ENCODE data around the gene FARP1. TPM values are rescaled to one million over a fixed set of nuclear protein-coding genes. Genes with fewer than 3 reads are reported as not detected.

Gene FARP1
- total RNA-seq, 1 donor from 2014 or later = 110 TPM

- ATAC-seq = peak in 1 of 2 donors; percentile 17
These were observed 171.0 kb downstream of the FARP1 start for GRCh38 chr13:98313922-98314292.

GRCh38 chr13:98315466-98315865 lies 172.6 kb downstream of the FARP1 start:
- Histone ChIP-seq H3K4me1 (peaks cover 23% of the 10 kb centered on the region), H3K4me3 (no peak overlapping the region), H3K27me3 (ENCODE audit: low read depth) (no peaks in the 10 kb centered on the region), H3K9me3 (no peaks in the 10 kb centered on the region), H3K36me3 (no peaks in the 10 kb centered on the region), H3K27ac (no peak overlapping the region)
- no peak for DNase-seq
- TF ChIP-seq CTCF (IDR thresholded peaks at IDR 0.05) = no peak
- no peak for ATAC-seq
- intact Hi-C loops (cut with DNase I) = no loop called here

More at GRCh38 chr13:98313922-98314292, 171.0 kb downstream of the FARP1 start:
- Histone ChIP-seq H3K36me3 (no peaks in the 10 kb centered on the region), H3K27me3 (ENCODE audit: low read depth) (no peaks in the 10 kb centered on the region), H3K4me1 (peaks cover 28% of the 10 kb centered on the region), H3K27ac (no peak overlapping the region), H3K9me3 (no peaks in the 10 kb centered on the region), H3K4me3 (no peak overlapping the region)
- intact Hi-C loops (cut with DNase I) = no loop called here
- no peak for TF ChIP-seq CTCF (IDR thresholded peaks at IDR 0.05)
- DNase-seq = no peak

- Histone ChIP-seq H3K4me1 (peaks cover 19% of the 10 kb centered on the region), H3K27ac (no peak overlapping the region)
- TF ChIP-seq CTCF (IDR thresholded peaks at IDR 0.05) = no peak
These were observed 173.0 kb downstream of the FARP1 start for GRCh38 chr13:98315902-98316301.

DNA sequence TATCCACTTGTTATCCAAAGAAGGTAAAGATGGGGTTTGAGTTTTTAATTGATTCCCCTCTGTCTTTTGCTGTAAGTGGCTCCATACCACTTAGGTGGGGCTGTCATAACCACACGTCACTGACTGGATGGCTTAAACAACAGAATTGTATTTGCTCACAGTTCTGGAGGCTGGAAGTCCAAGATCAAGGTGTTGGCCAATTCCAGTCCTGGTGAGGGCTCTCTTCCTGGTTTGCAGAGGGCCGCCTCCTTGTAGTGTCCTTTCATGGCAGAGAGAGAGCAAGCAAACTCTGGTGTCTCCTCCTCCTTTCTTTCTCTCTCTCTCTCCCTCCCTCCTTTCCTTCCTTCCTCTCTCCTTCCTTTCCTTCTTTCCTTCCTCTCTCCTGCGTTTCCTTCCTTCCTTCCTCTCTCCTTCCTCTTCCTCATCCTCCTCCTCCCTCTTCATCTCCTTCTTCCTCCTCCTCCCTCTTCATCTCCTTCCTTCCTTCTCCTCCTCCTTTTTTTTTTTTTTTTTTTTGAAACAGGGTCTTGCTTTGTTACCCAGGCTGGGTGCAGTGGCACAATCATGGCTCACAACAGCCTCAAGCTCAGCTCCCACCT lies 174.8 kb downstream of the FARP1 start:
- no peaks in the 10 kb centered on the region for H3K9me3 ChIP-seq
- H3K36me3 ChIP-seq = no peaks in the 10 kb centered on the region
- no peak for ATAC-seq

More at GRCh38 chr13:98315902-98316301, 173.0 kb downstream of the FARP1 start:
- H3K36me3 ChIP-seq = no peaks in the 10 kb centered on the region
- no peak for DNase-seq
- H3K9me3 ChIP-seq = no peaks in the 10 kb centered on the region
- intact Hi-C loops (cut with DNase I) = no loop called here
- H3K4me3 ChIP-seq = no peak overlapping the region
- no peaks in the 10 kb centered on the region for H3K27me3 ChIP-seq (ENCODE audit: low read depth)
- peak in 1 of 2 donors; percentile 53 for ATAC-seq

DNA sequence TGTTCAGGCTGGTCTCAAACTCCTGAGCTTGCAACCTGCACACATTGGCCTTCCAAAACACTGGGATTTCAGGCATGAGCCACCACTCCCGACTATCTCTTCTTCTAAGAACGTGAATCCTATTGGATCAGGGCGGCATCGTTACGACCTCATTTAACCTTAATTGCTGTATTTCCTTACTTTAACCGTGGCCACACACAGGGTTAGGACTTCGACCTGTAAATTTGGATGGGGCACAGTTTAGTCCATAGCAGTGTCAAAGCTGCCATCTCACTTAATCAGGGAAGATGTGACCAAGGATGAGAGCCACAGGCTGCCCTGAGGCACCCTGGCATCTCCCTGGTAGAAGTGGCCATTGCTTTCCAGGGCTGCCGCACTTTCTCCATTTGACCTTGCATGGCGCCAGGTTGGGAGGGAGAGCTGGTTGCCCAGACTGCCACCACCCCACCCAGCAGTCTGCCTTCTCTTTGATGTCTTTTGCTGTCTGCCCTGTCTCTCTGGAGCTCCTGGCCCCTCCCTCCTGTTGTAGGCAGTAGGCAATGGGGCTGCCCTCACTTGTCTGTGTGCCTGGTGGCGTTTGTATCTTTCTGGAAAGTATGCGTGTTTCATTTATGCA lies 175.5 kb downstream of the FARP1 start:
- Histone ChIP-seq H3K36me3 (no peaks in the 10 kb centered on the region), H3K27ac (no peak overlapping the region), H3K4me3 (no peak overlapping the region), H3K4me1 (peaks cover 14% of the 10 kb centered on the region), H3K27me3 (ENCODE audit: low read depth) (no peaks in the 10 kb centered on the region), H3K9me3 (no peaks in the 10 kb centered on the region)
- DNase-seq = no peak
- TF ChIP-seq CTCF (IDR thresholded peaks at IDR 0.05) = no peak
- no peak for ATAC-seq
- intact Hi-C loops (cut with DNase I) = no loop called here

More for the DNA sequence above, 174.8 kb downstream of the FARP1 start:
- no peak overlapping the region for H3K4me3 ChIP-seq
- DNase-seq = no peak
- no peak overlapping the region for H3K27ac ChIP-seq
- intact Hi-C loops (cut with DNase I) = no loop called here
- peaks cover 11% of the 10 kb centered on the region for H3K4me1 ChIP-seq
- TF ChIP-seq CTCF (IDR thresholded peaks at IDR 0.05) = no peak
- no peaks in the 10 kb centered on the region for H3K27me3 ChIP-seq (ENCODE audit: low read depth)

Measured in lower lobe of right lung (tissue), 2 donors.